Mesenchymal stem cell (in vitro differentiated cells and primary cell): Measurements from ENCODE around the gene CADM1.

ENCODE experiments used
- DNase-seq: peaks from one replicate; pipeline ENCODE4 v3.0.0-alpha.2; 2013
- H2AFZ ChIP-seq: one replicate; pipeline ENCODE4 v1.6.1; 2013; ENCODE audit warnings: low read depth, mild to moderate bottlenecking, control low read depth, inconsistent platforms, low read length, moderate library complexity
- H2AK5ac ChIP-seq: 2 replicates; pipeline ENCODE4 v1.6.1; 2013; ENCODE audit warnings: low read length, moderate library complexity, mild to moderate bottlenecking, inconsistent platforms; ENCODE audit not compliant: severe bottlenecking
- H2BK120ac ChIP-seq: one replicate; pipeline ENCODE4 v1.6.1; 2013; ENCODE audit warnings: low read depth, mild to moderate bottlenecking, inconsistent platforms, low read length, moderate library complexity
- H2BK12ac ChIP-seq, 2 experiments: one replicate each; pipeline ENCODE4 v1.6.1; 2013; ENCODE audit warnings: inconsistent platforms in 2 of 2, low read length in 2 of 2, mild to moderate bottlenecking in 2 of 2, moderate library complexity in 2 of 2, control low read depth in 1 of 2
- H2BK15ac ChIP-seq: one replicate; pipeline ENCODE4 v1.6.1; 2013; ENCODE audit warnings: mild to moderate bottlenecking, low read depth, inconsistent platforms; ENCODE audit not compliant: poor library complexity, severe bottlenecking
- H2BK5ac ChIP-seq: 2 replicates; pipeline ENCODE4 v1.6.1; 2013; ENCODE audit warnings: low read depth, mild to moderate bottlenecking, low read length, control low read depth, inconsistent platforms; ENCODE audit not compliant: poor library complexity, severe bottlenecking
- H3K14ac ChIP-seq, 2 experiments: one replicate each; pipeline ENCODE4 v1.6.1; 2013; ENCODE audit warnings: inconsistent platforms in 2 of 2, low read length in 2 of 2, control low read depth in 1 of 2, mild to moderate bottlenecking in 1 of 2, moderate library complexity in 1 of 2
- H3K18ac ChIP-seq, 2 experiments: one replicate each; pipeline ENCODE4 v1.6.1; 2013; ENCODE audit warnings: inconsistent platforms in 2 of 2, low read length in 2 of 2, control low read depth in 1 of 2, low read depth in 1 of 2, mild to moderate bottlenecking in 1 of 2
- H3K23ac ChIP-seq, 2 experiments: one replicate each; pipeline ENCODE4 v1.6.1; 2013; ENCODE audit warnings: inconsistent platforms in 2 of 2, low read length in 2 of 2, mild to moderate bottlenecking in 2 of 2, moderate library complexity in 2 of 2, control low read depth in 1 of 2
- H3K27ac ChIP-seq: 2 replicates; pipeline ENCODE4 v1.5.1; 2013; ENCODE audit warnings: mild to moderate bottlenecking, moderate library complexity, low read length, control low read depth, inconsistent platforms; ENCODE audit not compliant: poor library complexity, severe bottlenecking
- H3K27me3 ChIP-seq, 2 experiments: 2 replicates each; pipeline versions ENCODE4 v1.6.1 to v1.7.0; 2013; ENCODE audit warnings: low read length in 2 of 2, mild to moderate bottlenecking in 2 of 2, moderate library complexity in 2 of 2, control low read depth in 1 of 2, inconsistent platforms in 1 of 2; ENCODE audit not compliant: control insufficient read depth in 1 of 2, insufficient read depth in 1 of 2
- H3K36me3 ChIP-seq, 2 experiments: 2 replicates each; pipeline versions ENCODE4 v1.6.1 to v1.7.0; 2013; ENCODE audit warnings: low read length in 2 of 2, control low read depth in 1 of 2, inconsistent platforms in 1 of 2, low read depth in 1 of 2, mild to moderate bottlenecking in 1 of 2; ENCODE audit not compliant: insufficient read depth in 2 of 2, control insufficient read depth in 1 of 2
- H3K4ac ChIP-seq, 2 experiments: one replicate each; pipeline ENCODE4 v1.6.1; 2013; ENCODE audit warnings: inconsistent platforms in 2 of 2, low read length in 2 of 2, mild to moderate bottlenecking in 2 of 2, moderate library complexity in 2 of 2, control low read depth in 1 of 2, low read depth in 1 of 2
- H3K4me1 ChIP-seq: 2 replicates; pipeline ENCODE4 v1.6.1; 2013; ENCODE audit warnings: low read depth, low read length, control low read depth; ENCODE audit not compliant: control insufficient read depth, insufficient read depth
- H3K4me2 ChIP-seq: 2 replicates; pipeline ENCODE4 v1.6.1; 2013; ENCODE audit warnings: low read length, mild to moderate bottlenecking, inconsistent platforms; ENCODE audit not compliant: poor library complexity, severe bottlenecking
- H3K4me3 ChIP-seq, 2 experiments: 2 replicates each; pipeline versions ENCODE4 v1.5.1 to v1.7.0; 2013; ENCODE audit warnings: low read length in 2 of 2, mild to moderate bottlenecking in 2 of 2, control low read depth in 1 of 2, low read depth in 1 of 2; ENCODE audit not compliant: insufficient read depth in 1 of 2
- H3K79me1 ChIP-seq: replicated peaks from 2 replicates; pipeline ENCODE4 v1.6.1; 2013; ENCODE audit warnings: mild to moderate bottlenecking, control low read depth, low read length, inconsistent platforms; ENCODE audit not compliant: poor library complexity, severe bottlenecking
- H3K9ac ChIP-seq: 2 replicates; pipeline ENCODE4 v1.7.0; 2013; ENCODE audit warnings: mild to moderate bottlenecking, low read length, moderate library complexity
- H3K9me3 ChIP-seq: 2 replicates; pipeline ENCODE4 v1.7.0; 2013; ENCODE audit warnings: mild to moderate bottlenecking, low read length; ENCODE audit not compliant: control insufficient read depth
- H4K8ac ChIP-seq: one replicate; pipeline ENCODE4 v1.6.1; 2013; ENCODE audit warnings: inconsistent platforms, mild to moderate bottlenecking, low read length, moderate library complexity
- H4K91ac ChIP-seq: one replicate; pipeline ENCODE4 v1.6.1; 2013; ENCODE audit warnings: mild to moderate bottlenecking, low read length, inconsistent platforms
- whole genome bisulfite sequencing: methylation state at CpG from one replicate; pipeline ENCODE4 v1.1.7; 2013; ENCODE audit warnings: mixed read lengths; 5-methylcytosine and 5-hydroxymethylcytosine counted together

The CADM1 gene

DNA sequence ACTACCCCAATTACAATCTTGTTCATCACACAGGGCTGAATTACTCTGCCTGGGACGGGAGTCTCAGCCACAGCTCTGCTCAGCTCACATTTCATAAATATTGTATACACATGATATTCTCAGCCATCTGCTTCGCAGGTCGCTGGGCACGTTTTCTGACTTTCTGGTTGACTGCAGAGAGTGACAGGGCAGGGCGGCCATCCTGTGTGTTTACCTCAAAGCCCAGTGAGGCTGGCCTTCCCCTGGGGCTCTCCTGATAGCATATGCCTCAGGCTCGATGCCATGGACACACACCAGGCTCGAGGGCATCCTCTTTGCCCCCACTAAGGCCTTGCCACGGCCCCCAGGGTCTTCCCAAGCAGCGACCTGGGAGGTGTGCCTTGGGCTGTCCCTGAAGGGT is 345.0 kb downstream of the CADM1 start:
- Histone ChIP-seq H3K4me2 (no peak overlapping the region), H4K91ac (no peak overlapping the region), H3K9ac (no peak overlapping the region), H2AK5ac (no peak overlapping the region), H3K23ac (no peak overlapping the region), H3K4ac (no peak overlapping the region), H3K4me3 (no peak overlapping the region), H2BK15ac (no peak overlapping the region), H2BK12ac (no peak overlapping the region), H2AFZ (no peak overlapping the region), H3K27ac (no peak overlapping the region), H3K36me3 (no peaks in the 10 kb centered on the region), H3K9me3 (no peaks in the 10 kb centered on the region), H3K27me3 (no peaks in the 10 kb centered on the region), H2BK120ac (no peak overlapping the region), H3K4me1 (no peaks in the 10 kb centered on the region), H3K79me1 (no peaks in the 10 kb centered on the region), H3K18ac (no peak overlapping the region), H3K14ac (no peak overlapping the region), H2BK5ac (no peak overlapping the region), H4K8ac (no peak overlapping the region)
- 75% methylated on average over 9 of the region's 9 CpGs for WGBS
- no peak for DNase-seq

DNA sequence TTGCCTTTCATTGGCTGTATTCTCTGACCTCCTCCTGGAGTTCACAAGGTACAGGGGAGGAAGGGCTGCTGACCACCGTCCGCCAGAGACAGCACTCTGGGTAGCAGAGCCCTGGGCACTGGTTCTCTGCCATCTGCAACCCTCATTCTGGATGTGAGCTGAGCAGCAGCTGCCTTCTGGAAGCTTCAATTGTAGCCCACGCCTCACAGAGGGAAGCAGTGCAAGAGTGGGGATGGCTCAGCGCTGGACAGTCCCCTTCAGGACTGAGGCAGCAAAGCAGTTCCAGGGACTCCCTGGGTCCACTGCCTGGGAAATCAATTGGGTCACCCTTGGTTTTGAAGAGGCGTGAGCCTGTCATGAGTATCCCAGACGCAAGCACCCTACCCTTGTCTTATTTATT is 346.2 kb downstream of the CADM1 start:
- H3K23ac ChIP-seq, result no peak overlapping the region
- no peak overlapping the region for H2BK15ac ChIP-seq
- H3K14ac ChIP-seq, result no peak overlapping the region
- H3K9me3 ChIP-seq, result no peaks in the 10 kb centered on the region
- no peak overlapping the region for H3K4me3 ChIP-seq
- H3K36me3 ChIP-seq, result no peaks in the 10 kb centered on the region
- H3K4me1 ChIP-seq, result peaks cover 3% of the 10 kb centered on the region
- no peak overlapping the region for H2BK12ac ChIP-seq
- DNase-seq, result no peak
- no peak overlapping the region for H4K8ac ChIP-seq
- no peaks in the 10 kb centered on the region for H3K27me3 ChIP-seq
- no peak overlapping the region for H3K18ac ChIP-seq
- H4K91ac ChIP-seq, result no peak overlapping the region
- no peaks in the 10 kb centered on the region for H3K79me1 ChIP-seq
- H3K4ac ChIP-seq, result no peak overlapping the region
- H3K4me2 ChIP-seq, result no peak overlapping the region
- H2AFZ ChIP-seq, result no peak overlapping the region
- no peak overlapping the region for H2BK5ac ChIP-seq
- no peak overlapping the region for H3K9ac ChIP-seq
- no peak overlapping the region for H2AK5ac ChIP-seq
- no peak overlapping the region for H2BK120ac ChIP-seq
- 94% methylated on average over 6 of the region's 6 CpGs for WGBS
- H3K27ac ChIP-seq, result no peak overlapping the region

DNA sequence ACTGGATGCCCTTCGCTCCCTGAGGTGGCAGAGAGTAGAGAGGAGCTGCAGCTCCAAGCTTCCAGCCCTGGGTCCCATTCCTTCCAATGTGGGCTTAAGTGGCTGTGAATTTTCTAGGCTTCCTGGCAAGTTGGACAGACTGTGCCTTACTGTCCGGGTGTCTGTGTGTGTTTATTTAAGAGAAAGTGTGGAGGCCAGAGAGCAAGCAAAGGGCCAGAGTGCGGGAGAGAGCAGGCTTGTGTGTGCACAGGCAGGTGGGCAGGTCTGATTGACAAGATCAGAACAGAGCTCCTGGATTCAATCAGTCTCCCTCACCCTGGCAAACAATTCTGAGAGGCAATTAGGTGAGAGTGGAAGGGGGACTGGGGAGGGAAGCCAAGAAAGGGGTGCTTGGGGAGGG is 347.0 kb downstream of the CADM1 start:
- H2AK5ac ChIP-seq, result no peak overlapping the region
- H2BK5ac ChIP-seq, result no peak overlapping the region
- H3K9me3 ChIP-seq, result no peaks in the 10 kb centered on the region
- no peak overlapping the region for H3K18ac ChIP-seq
- no peak overlapping the region for H3K4ac ChIP-seq
- no peaks in the 10 kb centered on the region for H3K27me3 ChIP-seq
- no peak overlapping the region for H3K4me2 ChIP-seq
- H2AFZ ChIP-seq, result no peak overlapping the region
- no peaks in the 10 kb centered on the region for H3K36me3 ChIP-seq
- H3K79me1 ChIP-seq, result no peaks in the 10 kb centered on the region
- no peak overlapping the region for H2BK120ac ChIP-seq
- no peak overlapping the region for H2BK15ac ChIP-seq
- H3K4me1 ChIP-seq, result peaks cover 4% of the 10 kb centered on the region
- no peak overlapping the region for H3K14ac ChIP-seq
- no peak overlapping the region for H4K8ac ChIP-seq
- DNase-seq, result no peak
- H4K91ac ChIP-seq, result no peak overlapping the region
- H3K9ac ChIP-seq, result no peak overlapping the region
- no peak overlapping the region for H3K27ac ChIP-seq
- 55% methylated on average over 3 of the region's 3 CpGs for WGBS
- H3K23ac ChIP-seq, result no peak overlapping the region
- no peak overlapping the region for H2BK12ac ChIP-seq
- H3K4me3 ChIP-seq, result no peak overlapping the region

DNA sequence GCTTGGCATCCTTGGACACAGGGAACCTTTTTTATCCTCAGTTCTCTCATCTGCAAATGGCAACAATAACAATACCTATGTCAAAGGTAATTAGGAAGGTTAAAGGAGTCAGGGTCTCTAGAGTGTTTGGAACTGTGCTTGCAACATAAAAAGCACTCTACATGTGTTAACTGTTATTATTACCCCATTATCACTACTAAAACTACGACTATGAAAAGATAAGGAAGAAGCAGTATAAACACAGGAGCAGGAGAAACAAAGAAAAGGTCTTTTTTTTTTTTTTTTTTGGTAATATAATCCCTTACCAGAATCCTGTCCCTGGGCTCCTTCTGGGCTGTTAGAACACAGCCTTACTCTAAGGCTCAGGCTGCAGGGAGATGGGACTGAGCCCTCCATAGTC is 348.2 kb downstream of the CADM1 start:
- Histone ChIP-seq H3K79me1 (no peaks in the 10 kb centered on the region), H3K4me1 (peaks cover 4% of the 10 kb centered on the region), H2BK12ac (no peak overlapping the region), H3K9ac (no peak overlapping the region), H3K14ac (no peak overlapping the region), H3K27me3 (no peaks in the 10 kb centered on the region), H3K27ac (no peak overlapping the region), H3K9me3 (no peaks in the 10 kb centered on the region), H3K4me3 (no peak overlapping the region), H2BK120ac (no peak overlapping the region), H4K8ac (no peak overlapping the region), H2AK5ac (no peak overlapping the region), H2BK5ac (no peak overlapping the region), H3K18ac (no peak overlapping the region), H4K91ac (no peak overlapping the region), H2BK15ac (no peak overlapping the region), H2AFZ (no peak overlapping the region), H3K36me3 (no peaks in the 10 kb centered on the region), H3K4me2 (no peak overlapping the region), H3K23ac (no peak overlapping the region), H3K4ac (no peak overlapping the region)
- DNase-seq, result no peak
- WGBS, result no CpG with 5 or more reads among the region's 1 CpG
